ENCODE results near the gene DNHD1. TPM values are rescaled to one million over a fixed set of nuclear protein-coding genes. Genes with fewer than 3 reads are reported as not detected.

Gene DNHD1
- total and polyA plus RNA-seq, 9 of the 15 experiments (the other 6 are each of a cell fraction or from before 2014, with no cell fraction given): 0.82 to 9.7 (median 3.8) TPM

- TF ChIP-seq TSHZ1 (CRISPR knock-in tag; IDR thresholded peaks at IDR 0.05): no peak
- TF ChIP-seq SMARCB1 (IDR thresholded peaks at IDR 0.05; ENCODE audit: insufficient read length, low read depth): no peak
- no peak for TF ChIP-seq ZBTB8A (IDR thresholded peaks at IDR 0.05; ENCODE audit: partially characterized antibody)
- TF ChIP-seq TSC22D4 (tag; IDR thresholded peaks at IDR 0.05): no peak
- no peak for TF ChIP-seq PHF20 (IDR thresholded peaks at IDR 0.05; ENCODE audit: partially characterized antibody)
- TF ChIP-seq PREB (CRISPR knock-in tag; IDR thresholded peaks at IDR 0.05): no peak
- TF ChIP-seq ZFP91 (CRISPR knock-in tag; IDR thresholded peaks at IDR 0.05): no peak
- peak; percentile 85 for TF ChIP-seq MYC (IDR thresholded peaks at IDR 0.05; ENCODE audit: low read depth, low read length)
- no peak for TF ChIP-seq MYC (CRISPR knock-in tag; IDR thresholded peaks at IDR 0.05; ENCODE audit: borderline replicate concordance, low read depth)
- no peak for TF ChIP-seq DEAF1 (CRISPR knock-in tag; IDR thresholded peaks at IDR 0.05)
- peak; percentile 50 to 69; a peak in 2 of 4 replicates for TF ChIP-seq KDM1A (IDR thresholded peaks at IDR 0.05)
- peak; percentile 69; the same call in 1 of the 2 replicates for TF ChIP-seq FOSL1 (tag; conservative IDR thresholded peaks at IDR 0.05)
- peak; percentile 86 for TF ChIP-seq HDAC3 (IDR thresholded peaks at IDR 0.05; ENCODE audit: borderline replicate concordance, partially characterized antibody)
- TF ChIP-seq DPF2 (IDR thresholded peaks at IDR 0.05): peak; percentile 89
- no peak for TF ChIP-seq TFAM (CRISPR knock-in tag; conservative IDR thresholded peaks at IDR 0.05)
- no peak for TF ChIP-seq TBP (optimal IDR thresholded peaks at IDR 0.05; ENCODE audit: low read depth, low read length)
- TF ChIP-seq SREBF2 (CRISPR knock-in tag; IDR thresholded peaks at IDR 0.05): no peak
- peak; percentile 92 for TF ChIP-seq NCOR1 (IDR thresholded peaks at IDR 0.05)
- TF ChIP-seq EZH2 (IDR thresholded peaks at IDR 0.05; ENCODE audit: borderline replicate concordance, low read depth, low read length): no peak
- no peak for TF ChIP-seq ZNF277 (CRISPR knock-in tag; IDR thresholded peaks at IDR 0.05; ENCODE audit: borderline replicate concordance)
- no peak for TF ChIP-seq ZNF184 (CRISPR knock-in tag; IDR thresholded peaks at IDR 0.05)
Observed at GRCh38 chr11:6563121-6563619, 66.1 kb downstream of the DNHD1 start (continued).
